ENCODE measurements around the gene RASGRP3.
"Not testable (repeated sequence)": the region's sequence is repeated elsewhere in the genome, so short reads cannot be mapped to it uniquely, and the experiment has no call there.

RASGRP3 gene

DNA sequence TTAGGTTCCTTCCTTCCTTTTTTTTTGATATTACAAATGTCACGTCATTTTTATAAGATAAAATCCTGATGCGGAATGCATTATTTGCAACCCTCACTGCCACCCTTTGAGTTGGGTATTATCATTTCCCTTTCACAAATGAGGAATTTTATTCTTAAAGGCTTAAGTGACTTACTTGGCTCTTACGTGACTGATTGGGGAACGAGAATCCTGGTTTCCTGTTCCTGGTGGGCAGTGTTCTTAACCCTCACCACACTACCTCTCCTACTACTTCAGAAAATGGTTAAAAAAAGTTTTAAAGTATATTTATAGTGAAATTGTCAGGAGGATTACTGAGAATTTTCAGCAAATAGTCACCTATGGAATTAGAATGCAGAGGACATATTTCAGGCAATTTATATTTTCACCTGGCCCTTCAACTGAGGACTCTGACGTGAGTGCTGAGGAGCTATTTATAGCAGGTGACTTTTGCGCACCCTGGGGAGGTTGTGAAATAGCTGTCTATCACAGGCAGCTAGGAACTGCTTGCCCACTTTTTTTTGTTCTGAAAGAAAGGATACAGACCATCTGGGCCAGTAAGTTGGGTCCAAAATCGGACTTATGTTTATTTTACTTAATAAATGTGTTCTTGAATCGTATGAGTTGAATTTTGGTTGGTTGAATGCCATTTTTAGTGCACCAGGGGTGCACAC is 18.7 kb upstream of the RASGRP3 start:
- H3K4me3 ChIP-seq (ENCODE audit: low read depth, low read length): no peak overlapping the region
- TF ChIP-seq, protein P1, sequence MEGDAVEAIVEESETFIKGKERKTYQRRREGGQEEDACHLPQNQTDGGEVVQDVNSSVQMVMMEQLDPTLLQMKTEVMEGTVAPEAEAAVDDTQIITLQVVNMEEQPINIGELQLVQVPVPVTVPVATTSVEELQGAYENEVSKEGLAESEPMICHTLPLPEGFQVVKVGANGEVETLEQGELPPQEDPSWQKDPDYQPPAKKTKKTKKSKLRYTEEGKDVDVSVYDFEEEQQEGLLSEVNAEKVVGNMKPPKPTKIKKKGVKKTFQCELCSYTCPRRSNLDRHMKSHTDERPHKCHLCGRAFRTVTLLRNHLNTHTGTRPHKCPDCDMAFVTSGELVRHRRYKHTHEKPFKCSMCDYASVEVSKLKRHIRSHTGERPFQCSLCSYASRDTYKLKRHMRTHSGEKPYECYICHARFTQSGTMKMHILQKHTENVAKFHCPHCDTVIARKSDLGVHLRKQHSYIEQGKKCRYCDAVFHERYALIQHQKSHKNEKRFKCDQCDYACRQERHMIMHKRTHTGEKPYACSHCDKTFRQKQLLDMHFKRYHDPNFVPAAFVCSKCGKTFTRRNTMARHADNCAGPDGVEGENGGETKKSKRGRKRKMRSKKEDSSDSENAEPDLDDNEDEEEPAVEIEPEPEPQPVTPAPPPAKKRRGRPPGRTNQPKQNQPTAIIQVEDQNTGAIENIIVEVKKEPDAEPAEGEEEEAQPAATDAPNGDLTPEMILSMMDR (IDR thresholded peaks at IDR 0.05; ENCODE audit: borderline replicate concordance, insufficient read depth, low read depth, low read length): no peak

DNA sequence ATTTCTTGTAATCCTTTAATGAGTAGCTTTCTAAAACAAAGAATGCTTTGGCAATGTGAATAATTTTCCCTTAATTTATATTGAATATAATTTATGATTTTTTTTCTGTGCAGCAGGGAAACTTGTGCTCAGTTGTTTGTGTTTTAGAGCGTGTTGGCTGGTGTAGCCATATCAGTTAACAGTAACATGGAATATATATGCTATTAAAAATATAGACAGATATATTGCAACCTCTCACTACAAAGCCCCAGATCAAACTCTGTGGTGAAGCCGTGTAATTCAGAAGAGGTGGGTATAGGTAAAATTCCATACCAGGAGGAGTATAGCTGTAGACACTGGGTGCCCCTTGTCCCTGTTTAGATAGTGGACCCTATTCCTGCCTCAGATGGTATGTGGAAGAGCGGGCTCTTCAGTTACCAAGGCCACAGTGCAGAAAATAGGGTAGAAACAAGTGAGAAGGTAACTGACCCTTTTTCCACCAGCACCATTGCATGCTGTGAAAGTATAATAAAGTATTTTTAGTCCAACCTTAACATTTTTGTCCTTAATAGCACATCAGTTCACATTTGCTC is 18.1 kb upstream of the RASGRP3 start:
- TF ChIP-seq, protein P1 (IDR thresholded peaks at IDR 0.05; ENCODE audit: borderline replicate concordance, insufficient read depth, low read depth, low read length): no peak
- H3K4me3 ChIP-seq (ENCODE audit: low read depth, low read length): no peak overlapping the region

DNA sequence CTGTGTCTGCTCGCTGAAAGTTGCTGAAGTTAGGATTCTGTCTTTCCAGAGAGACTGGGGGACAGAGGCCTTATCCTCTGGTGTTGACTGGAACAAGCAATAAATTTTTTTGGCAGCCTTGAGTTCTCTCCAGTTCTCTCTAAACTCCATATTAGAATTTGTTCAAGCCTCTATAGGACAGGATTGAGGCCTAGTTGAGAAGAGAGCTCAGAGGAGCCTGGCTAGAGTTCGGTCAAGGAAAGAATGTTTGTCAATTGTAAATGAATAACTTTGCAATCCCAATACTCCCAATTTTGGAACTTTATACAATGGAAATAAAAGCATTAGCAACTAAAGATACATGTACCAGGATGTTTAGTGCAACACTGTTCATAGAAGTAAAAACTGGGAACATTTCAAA is 16.7 kb upstream of the RASGRP3 start:
- TF ChIP-seq, protein P1 (IDR thresholded peaks at IDR 0.05; ENCODE audit: borderline replicate concordance, insufficient read depth, low read depth, low read length): no peak
- H3K4me3 ChIP-seq (ENCODE audit: low read depth, low read length): no peak overlapping the region

DNA sequence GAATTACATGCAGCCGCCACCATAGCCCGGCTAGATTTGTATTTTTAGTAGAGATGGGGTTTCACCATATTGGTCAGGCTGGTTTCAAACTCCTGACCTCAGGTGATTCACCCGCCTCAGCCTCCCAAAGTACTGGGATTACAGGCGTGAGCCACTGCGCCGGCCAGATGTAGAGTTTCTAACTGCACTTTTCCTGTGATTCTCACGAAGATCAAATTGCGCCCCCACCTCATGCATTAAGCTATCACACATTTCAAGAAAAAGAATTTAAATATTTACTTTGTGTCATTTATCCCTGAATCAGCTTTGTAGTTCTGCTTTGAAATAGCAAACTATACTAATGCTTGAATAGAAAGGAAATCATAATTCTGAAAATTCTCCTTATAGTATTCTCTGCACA is 13.9 kb upstream of the RASGRP3 start:
- not testable (repeated sequence) for H3K4me3 ChIP-seq (ENCODE audit: low read depth, low read length)

DNA sequence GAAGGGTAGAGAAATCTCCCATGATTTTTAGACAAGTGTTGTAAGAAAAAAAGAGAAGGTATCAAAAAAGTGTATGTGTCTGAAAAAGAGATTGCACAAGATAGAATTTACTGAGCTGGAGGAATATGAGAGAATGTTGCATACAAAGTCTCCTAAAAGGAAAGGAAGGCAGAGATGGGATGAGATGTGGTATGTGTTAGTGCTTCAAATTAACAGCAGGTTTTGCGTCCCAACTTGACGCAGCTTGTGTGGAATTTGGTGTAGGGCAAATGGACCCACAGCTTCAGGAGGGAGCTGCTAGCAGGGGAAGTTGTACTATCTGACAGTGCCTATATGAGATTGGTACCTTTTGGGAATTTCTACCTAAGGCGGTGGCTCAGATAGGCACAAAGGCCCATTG is 9.0 kb upstream of the RASGRP3 start:
- TF ChIP-seq, protein P1 (IDR thresholded peaks at IDR 0.05; ENCODE audit: borderline replicate concordance, insufficient read depth, low read depth, low read length): no peak

DNA sequence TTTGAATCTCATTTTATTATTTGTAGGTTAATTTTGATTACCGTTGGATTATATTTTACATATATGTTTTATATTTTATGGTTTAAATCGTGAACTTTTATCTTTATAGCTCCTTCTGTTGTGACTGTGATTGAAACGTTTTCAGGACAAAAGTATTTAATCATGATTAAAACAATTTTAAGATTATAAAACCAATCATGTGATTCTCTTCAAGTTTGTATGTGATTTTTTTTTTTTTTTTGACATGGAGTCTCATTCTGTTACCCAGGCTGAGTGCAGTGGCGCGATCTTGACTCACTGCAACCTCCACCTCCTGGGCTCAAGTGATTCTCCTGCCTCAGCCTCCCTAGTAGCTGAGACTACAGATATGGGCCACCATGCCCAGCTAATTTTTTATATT is 7.2 kb upstream of the RASGRP3 start:
- TF ChIP-seq, protein P1 (IDR thresholded peaks at IDR 0.05; ENCODE audit: borderline replicate concordance, insufficient read depth, low read depth, low read length): no peak
- H3K4me3 ChIP-seq (ENCODE audit: low read depth, low read length): no peak overlapping the region

More for the DNA sequence above, 9.0 kb upstream of the RASGRP3 start:
- H3K4me3 ChIP-seq (ENCODE audit: low read depth, low read length): no peak overlapping the region

DNA sequence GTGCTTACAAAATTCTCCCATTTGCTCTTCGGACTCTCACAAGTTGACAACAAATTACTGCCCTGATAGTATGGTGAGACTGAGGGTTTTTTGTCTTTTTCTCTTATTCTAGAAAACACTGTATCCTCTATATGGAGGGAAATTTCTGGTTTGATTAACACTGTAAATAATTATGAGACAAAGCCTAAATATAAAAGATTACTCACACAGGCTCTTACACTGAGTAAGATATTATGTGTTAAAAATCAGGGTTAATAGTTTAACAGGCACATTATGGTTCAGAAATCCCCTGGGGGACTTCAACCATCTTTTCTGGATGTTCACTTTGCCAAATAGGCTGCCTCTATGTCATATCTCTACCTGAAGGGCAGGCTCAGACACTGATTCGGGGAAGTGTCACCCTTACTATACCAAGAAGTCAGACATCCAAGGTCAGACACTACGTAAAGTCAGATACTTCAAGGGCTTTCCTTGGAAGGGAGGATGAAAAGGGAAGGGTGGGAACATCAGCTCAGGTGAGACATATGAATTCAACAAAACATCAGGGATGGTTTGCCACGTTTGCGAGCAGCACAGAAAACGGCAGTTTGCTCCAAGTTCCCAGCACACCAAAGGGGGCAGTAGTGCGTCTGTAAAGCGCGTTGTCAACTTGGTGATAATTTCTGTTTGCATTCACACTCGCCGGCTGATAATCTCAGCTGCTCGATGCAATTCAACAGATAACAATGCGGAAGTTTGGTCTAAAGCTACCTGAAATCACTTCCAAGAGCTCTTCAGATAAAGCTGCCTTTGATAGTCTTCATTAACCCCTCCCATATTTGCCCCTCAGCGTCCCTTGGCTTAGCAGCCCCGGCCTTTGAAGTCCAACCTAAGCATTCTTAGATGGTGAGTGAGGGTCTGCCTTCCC is 972 bp upstream of the RASGRP3 start:
- peak overlapping the region; percentile 55 for H3K4me3 ChIP-seq (ENCODE audit: low read depth, low read length)
- TF ChIP-seq, protein P1 (IDR thresholded peaks at IDR 0.05; ENCODE audit: borderline replicate concordance, insufficient read depth, low read depth, low read length): peak; percentile 91

Data from GM12875 (cell line).